CD4-positive, alpha-beta T cell (primary cell): ENCODE data around the gene FBN1. TPM values are rescaled to one million over a fixed set of nuclear protein-coding genes. Genes with fewer than 3 reads are reported as not detected.

Experiments used
- ATAC-seq: fragments of 200-7000 bp; cut with Tn5 transposase; one replicate; pipeline ENCODE4 v1.10.0; 2022; ENCODE audit warnings: mild to moderate bottlenecking; ENCODE audit not compliant: poor library complexity
- CTCF ChIA-PET: fragments of 350-600 bp; sonication (Branson Sonifier 250); formaldehyde crosslinking; loops from one replicate; lab custom pipeline; 2021; ENCODE audit warnings: antibody characterized with exemption, inconsistent platforms; lab: Charles Lee
- POLR2A ChIA-PET: fragments of 350-600 bp; sonication (Branson Sonifier 250); formaldehyde crosslinking; loops from one replicate; lab custom pipeline; 2021; ENCODE audit warnings: antibody characterized with exemption, inconsistent platforms; lab: Charles Lee
- DNase-seq, 14 experiments: peaks; one replicate each; pipeline ENCODE4 v3.0.0-alpha.2; 2013 to 2020; ENCODE audit warnings: mixed read lengths in 2 of 14
- H3K27ac ChIP-seq, 2 donors: one replicate each; pipeline versions ENCODE4 v1.5.1 to v1.7.0; 2013; ENCODE audit warnings: low read length in 2 of 2, low read depth in 1 of 2, mild to moderate bottlenecking in 1 of 2
- H3K27me3 ChIP-seq, 2 experiments: 1 replicate in 1 of 2; 2 replicates in 1 of 2; pipeline versions ENCODE4 v1.6.1 to v1.7.0; 2013; ENCODE audit warnings: low read length in 2 of 2, control low read depth in 1 of 2, mild to moderate bottlenecking in 1 of 2, moderate library complexity in 1 of 2; ENCODE audit not compliant: insufficient read depth in 2 of 2, control insufficient read depth in 1 of 2
- H3K36me3 ChIP-seq: one replicate; pipeline ENCODE4 v1.6.1; 2013; ENCODE audit warnings: low read length, control low read depth; ENCODE audit not compliant: insufficient read depth
- H3K4me1 ChIP-seq: one replicate; pipeline ENCODE4 v1.6.1; 2013; ENCODE audit warnings: low read length, control low read depth; ENCODE audit not compliant: insufficient read depth
- H3K4me3 ChIP-seq: one replicate; pipeline ENCODE4 v1.5.1; 2013; ENCODE audit warnings: mild to moderate bottlenecking, low read length, moderate library complexity
- H3K9me3 ChIP-seq, 2 experiments: 1 replicate in 1 of 2; 2 replicates in 1 of 2; pipeline versions ENCODE4 v1.6.1 to v1.7.0; 2013; ENCODE audit warnings: low read length in 2 of 2, mild to moderate bottlenecking in 2 of 2, control low read depth in 1 of 2, moderate library complexity in 1 of 2; ENCODE audit not compliant: control insufficient read depth in 1 of 2, insufficient read depth in 1 of 2
- H3K27ac Mint-ChIP-seq: one replicate; pipeline ENCODE4 v1.8.0; 2020; ENCODE audit warnings: mixed read lengths
- H3K27me3 Mint-ChIP-seq: one replicate; pipeline ENCODE4 v1.8.0; 2021; ENCODE audit warnings: mixed read lengths
- H3K36me3 Mint-ChIP-seq: one replicate; pipeline ENCODE4 v1.8.0; 2021; ENCODE audit warnings: low read depth, mixed read lengths
- H3K4me1 Mint-ChIP-seq: one replicate; pipeline ENCODE4 v1.8.0; 2021; ENCODE audit warnings: low read depth, mixed read lengths
- H3K4me3 Mint-ChIP-seq: one replicate; pipeline ENCODE4 v1.8.0; 2020; ENCODE audit warnings: mild to moderate bottlenecking, mixed read lengths
- H3K9me3 Mint-ChIP-seq: one replicate; pipeline ENCODE4 v1.8.0; 2020; ENCODE audit warnings: mixed read lengths
- CTCF ChIP-seq: fragments of 200-600 bp; IDR thresholded peaks from one replicate; pipeline ENCODE4 v1.8.0; 2022; ENCODE audit warnings: antibody characterized with exemption, mild to moderate bottlenecking
- intact Hi-C, 2 experiments: fragments of 100-400 bp; cut with DNase I in 1 of 2; cut with micrococcal nuclease in 1 of 2; formaldehyde crosslinking; loops; one replicate each; pipeline versions ENCODE4 v1.15.1 to v1.9.0; 2023 to 2025; cut with DNase I, micrococcal nuclease
- total RNA-seq, 174 experiments: library from RNA in 2 of 174; stranded (reverse) in 2 of 174; gene quantifications; one replicate each; pipeline ENCODE4 v1.2.3 and lab custom pipeline; 2021 to 2026

FBN1 gene
- total RNA-seq, 2 experiments from 2014 or later: 0.11 to 0.25 TPM

GRCh38 chr15:48402427-48403177, 242.9 kb downstream of the FBN1 start:
- H3K4me3 Mint-ChIP-seq: no peak overlapping the region
- no peaks in the 10 kb centered on the region for H3K4me1 ChIP-seq
- no peaks in the 10 kb centered on the region for H3K4me1 Mint-ChIP-seq
- no peaks in the 10 kb centered on the region for H3K9me3 ChIP-seq
- ChIA-PET CTCF (no interaction called here), POLR2A (no interaction called here)
- no peak for ATAC-seq
- H3K27ac ChIP-seq: no peak overlapping the region
- intact Hi-C loops: no loop called here
- no peaks in the 10 kb centered on the region for H3K36me3 Mint-ChIP-seq
- no peak for TF ChIP-seq CTCF
- H3K27me3 ChIP-seq: no peaks in the 10 kb centered on the region
- no peaks in the 10 kb centered on the region for H3K9me3 Mint-ChIP-seq
- H3K36me3 ChIP-seq: no peaks in the 10 kb centered on the region
- H3K27me3 Mint-ChIP-seq: no peaks in the 10 kb centered on the region
- H3K4me3 ChIP-seq: no peak overlapping the region
- H3K27ac Mint-ChIP-seq: no peak overlapping the region
- DNase-seq: no peak

GRCh38 chr15:48400086-48400485, 245.4 kb downstream of the FBN1 start:
- H3K36me3 Mint-ChIP-seq: no peaks in the 10 kb centered on the region
- H3K36me3 ChIP-seq: no peaks in the 10 kb centered on the region
- no peak overlapping the region for H3K4me3 Mint-ChIP-seq
- H3K4me3 ChIP-seq: no peak overlapping the region
- H3K4me1 ChIP-seq: no peaks in the 10 kb centered on the region
- H3K9me3 Mint-ChIP-seq: no peaks in the 10 kb centered on the region
- POLR2A ChIA-PET: no interaction called here
- H3K27me3 ChIP-seq: no peaks in the 10 kb centered on the region
- no peaks in the 10 kb centered on the region for H3K27me3 Mint-ChIP-seq
- no peak for DNase-seq
- ATAC-seq: no peak
- CTCF ChIA-PET: no interaction called here
- H3K27ac Mint-ChIP-seq: no peak overlapping the region
- no peak for TF ChIP-seq CTCF
- intact Hi-C loops: no loop called here
- no peaks in the 10 kb centered on the region for H3K4me1 Mint-ChIP-seq
- no peak overlapping the region for H3K27ac ChIP-seq
- H3K9me3 ChIP-seq: no peaks in the 10 kb centered on the region

- POLR2A ChIA-PET: no interaction called here
- H3K27me3 ChIP-seq: no peaks in the 10 kb centered on the region
- ATAC-seq (no peak), DNase-seq (no peak)
- Mint-ChIP-seq H3K27ac (no peak overlapping the region), H3K36me3 (no peaks in the 10 kb centered on the region), H3K4me3 (no peak overlapping the region), H3K9me3 (no peaks in the 10 kb centered on the region), H3K27me3 (no peaks in the 10 kb centered on the region), H3K4me1 (no peaks in the 10 kb centered on the region)
- no peaks in the 10 kb centered on the region for H3K4me1 ChIP-seq
- H3K9me3 ChIP-seq: no peaks in the 10 kb centered on the region
- no peak overlapping the region for H3K27ac ChIP-seq
- H3K4me3 ChIP-seq: no peak overlapping the region
- no peaks in the 10 kb centered on the region for H3K36me3 ChIP-seq
- CTCF ChIA-PET: interaction anchor here (0.5 kb wide), 1 partner anchor 78 kb away, joined by 5 read pairs; no protein-coding TSS in a partner anchor
- TF ChIP-seq CTCF: no peak
- intact Hi-C loops: no loop called here
These were observed 247.7 kb downstream of the FBN1 start for GRCh38 chr15:48397841-48398240.
